KMS-11 (cell line): ENCODE results near the gene DOCK7.
"Not testable (repeated sequence)": the region's sequence is repeated elsewhere in the genome, so short reads cannot be mapped to it uniquely, and the experiment has no call there.

Experiments used
- H2AFZ ChIP-seq: fragments of 200-600 bp; sonication (generic); 2 replicates; pipeline ENCODE4 v1.6.1; 2016; ENCODE audit warnings: antibody characterized with exemption, mixed run types, low read depth
- H3K27ac ChIP-seq: fragments of 200-600 bp; sonication (generic); 2 replicates; pipeline ENCODE4 v1.6.1; 2016; ENCODE audit warnings: mild to moderate bottlenecking, mixed run types
- H3K27me3 ChIP-seq: fragments of 200-600 bp; sonication (generic); 2 replicates; pipeline ENCODE4 v1.6.1; 2017; ENCODE audit warnings: mild to moderate bottlenecking, low read depth, mixed run types, moderate library complexity; ENCODE audit not compliant: insufficient read depth
- H3K36me3 ChIP-seq: fragments of 200-600 bp; sonication (generic); 2 replicates; pipeline ENCODE4 v1.6.1; 2017; ENCODE audit warnings: mild to moderate bottlenecking, mixed run types; ENCODE audit not compliant: insufficient read depth
- H3K4me1 ChIP-seq: fragments of 200-600 bp; sonication (generic); 2 replicates; pipeline ENCODE4 v1.6.1; 2016; ENCODE audit warnings: mild to moderate bottlenecking, low read depth, mixed run types; ENCODE audit not compliant: poor library complexity, severe bottlenecking
- H3K4me2 ChIP-seq: fragments of 200-600 bp; sonication (generic); 2 replicates; pipeline ENCODE4 v1.7.0; 2016; ENCODE audit warnings: mild to moderate bottlenecking, mixed run types
- H3K4me3 ChIP-seq: fragments of 200-600 bp; sonication (generic); IDR thresholded peaks from 2 replicates; pipeline ENCODE4 v1.6.1; 2017; ENCODE audit warnings: low read depth, low read length, mixed read lengths; ENCODE audit not compliant: insufficient read depth
- H3K79me2 ChIP-seq: fragments of 200-600 bp; sonication (generic); 2 replicates; pipeline ENCODE4 v1.6.1; 2016; ENCODE audit warnings: low read depth, mixed run types; ENCODE audit not compliant: insufficient read depth
- H3K9ac ChIP-seq: fragments of 200-600 bp; sonication (generic); 2 replicates; pipeline ENCODE4 v1.6.1; 2016; ENCODE audit warnings: mild to moderate bottlenecking, mixed run types
- H4K20me1 ChIP-seq: fragments of 200-600 bp; sonication (generic); 2 replicates; pipeline ENCODE4 v1.6.1; 2016; ENCODE audit warnings: mild to moderate bottlenecking, mixed run types; ENCODE audit not compliant: insufficient read depth
- TF ChIP-seq, protein P1 (sequence below): fragments of 200-600 bp; sonication (generic); conservative IDR thresholded peaks from 2 replicates; pipeline ENCODE4 v1.6.1; 2017; ENCODE audit warnings: low read depth, mild to moderate bottlenecking, antibody characterized with exemption, low read length, moderate library complexity, mixed read lengths

The DOCK7 gene

DNA sequence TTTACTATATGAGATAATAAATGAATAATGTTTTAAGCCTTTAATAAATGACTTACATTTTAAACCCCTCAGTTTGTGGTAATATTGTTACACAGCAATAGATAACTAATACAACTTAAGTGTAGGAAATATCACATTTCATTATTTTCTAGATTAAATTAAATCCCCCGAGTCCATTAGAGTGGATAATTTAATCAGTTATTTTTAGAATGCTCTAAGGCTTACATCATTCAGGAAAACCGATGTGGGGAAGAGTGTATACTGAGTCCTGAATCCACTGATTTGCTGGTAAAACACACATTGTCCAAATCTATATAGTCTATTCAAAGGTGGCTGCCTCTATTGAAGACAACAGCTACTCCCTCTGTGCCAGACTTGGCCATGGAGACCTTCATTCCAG, 35.7 kb upstream of the DOCK7 start:
- TF ChIP-seq, protein P1, sequence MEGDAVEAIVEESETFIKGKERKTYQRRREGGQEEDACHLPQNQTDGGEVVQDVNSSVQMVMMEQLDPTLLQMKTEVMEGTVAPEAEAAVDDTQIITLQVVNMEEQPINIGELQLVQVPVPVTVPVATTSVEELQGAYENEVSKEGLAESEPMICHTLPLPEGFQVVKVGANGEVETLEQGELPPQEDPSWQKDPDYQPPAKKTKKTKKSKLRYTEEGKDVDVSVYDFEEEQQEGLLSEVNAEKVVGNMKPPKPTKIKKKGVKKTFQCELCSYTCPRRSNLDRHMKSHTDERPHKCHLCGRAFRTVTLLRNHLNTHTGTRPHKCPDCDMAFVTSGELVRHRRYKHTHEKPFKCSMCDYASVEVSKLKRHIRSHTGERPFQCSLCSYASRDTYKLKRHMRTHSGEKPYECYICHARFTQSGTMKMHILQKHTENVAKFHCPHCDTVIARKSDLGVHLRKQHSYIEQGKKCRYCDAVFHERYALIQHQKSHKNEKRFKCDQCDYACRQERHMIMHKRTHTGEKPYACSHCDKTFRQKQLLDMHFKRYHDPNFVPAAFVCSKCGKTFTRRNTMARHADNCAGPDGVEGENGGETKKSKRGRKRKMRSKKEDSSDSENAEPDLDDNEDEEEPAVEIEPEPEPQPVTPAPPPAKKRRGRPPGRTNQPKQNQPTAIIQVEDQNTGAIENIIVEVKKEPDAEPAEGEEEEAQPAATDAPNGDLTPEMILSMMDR, result no peak
- H3K27ac ChIP-seq, result no peak overlapping the region
- H2AFZ ChIP-seq, result no peak overlapping the region
- H3K27me3 ChIP-seq, result no peaks in the 10 kb centered on the region
- H3K4me2 ChIP-seq, result no peak overlapping the region
- no peaks in the 10 kb centered on the region for H3K36me3 ChIP-seq
- no peaks in the 10 kb centered on the region for H3K79me2 ChIP-seq
- H3K9ac ChIP-seq, result no peak overlapping the region
- H4K20me1 ChIP-seq, result no peaks in the 10 kb centered on the region
- H3K4me3 ChIP-seq, result no peak overlapping the region
- H3K4me1 ChIP-seq, result peaks cover 11% of the 10 kb centered on the region

DNA sequence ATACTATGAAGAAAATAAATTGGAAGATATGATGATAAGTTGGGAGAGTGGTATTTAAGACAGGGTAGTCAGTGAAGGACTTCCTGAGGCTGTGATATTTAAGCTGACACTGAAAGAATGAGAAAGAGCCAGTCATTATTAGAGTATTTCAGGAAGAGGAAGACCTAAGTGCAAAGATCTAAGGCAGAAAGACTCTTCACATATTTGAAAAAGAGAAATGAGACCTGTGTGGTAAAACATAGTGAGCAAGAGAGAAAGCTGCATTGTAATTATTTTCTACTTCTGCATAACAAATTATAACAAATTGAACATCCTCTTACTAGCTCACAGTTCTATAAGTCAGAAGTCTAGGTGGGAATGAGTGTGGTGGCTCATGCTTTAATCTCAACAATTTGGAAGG, 34.6 kb upstream of the DOCK7 start:
- Histone ChIP-seq H3K4me3 (no peak overlapping the region), H3K36me3 (no peaks in the 10 kb centered on the region), H3K27me3 (no peaks in the 10 kb centered on the region), H3K4me1 (peaks cover 11% of the 10 kb centered on the region), H3K9ac (no peak overlapping the region), H4K20me1 (no peaks in the 10 kb centered on the region), H3K27ac (no peak overlapping the region), H3K79me2 (no peaks in the 10 kb centered on the region), H2AFZ (no peak overlapping the region), H3K4me2 (no peak overlapping the region)
- TF ChIP-seq, protein P1, result no peak

DNA sequence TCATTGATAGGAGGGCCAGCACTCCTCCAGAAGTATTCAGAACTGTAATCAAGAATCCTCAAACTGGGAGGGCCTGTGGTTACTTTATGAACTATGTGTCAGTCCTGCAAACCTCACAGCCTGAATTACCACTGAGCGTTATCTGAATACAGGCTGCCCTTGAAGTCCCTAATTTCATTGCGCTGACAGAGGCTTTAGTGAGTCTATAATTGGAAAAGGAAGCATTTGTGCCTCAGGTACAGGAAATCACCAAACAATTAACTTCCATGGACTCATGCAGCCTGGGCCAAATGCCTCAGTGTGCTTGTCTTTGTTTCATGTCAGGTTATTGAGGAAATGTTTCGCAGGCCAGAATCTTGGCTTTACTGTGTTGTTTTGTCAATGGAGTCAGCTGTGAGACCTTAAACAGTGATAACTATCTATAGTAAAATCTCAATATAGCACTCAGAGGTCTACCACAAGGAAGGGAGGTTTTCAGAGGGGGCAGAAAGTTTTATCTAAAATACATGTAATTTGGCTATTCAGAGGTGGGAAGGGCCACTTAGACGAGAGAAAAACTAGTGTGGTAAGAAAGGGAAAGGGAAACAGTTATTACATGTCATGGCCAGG, 32.9 kb upstream of the DOCK7 start:
- Histone ChIP-seq H3K4me2 (no peak overlapping the region), H3K27me3 (no peaks in the 10 kb centered on the region), H3K4me3 (no peak overlapping the region), H2AFZ (no peak overlapping the region), H3K79me2 (no peaks in the 10 kb centered on the region), H3K4me1 (peaks cover 11% of the 10 kb centered on the region), H3K36me3 (no peaks in the 10 kb centered on the region), H3K9ac (no peak overlapping the region), H4K20me1 (no peaks in the 10 kb centered on the region), H3K27ac (no peak overlapping the region)
- TF ChIP-seq, protein P1, result no peak

DNA sequence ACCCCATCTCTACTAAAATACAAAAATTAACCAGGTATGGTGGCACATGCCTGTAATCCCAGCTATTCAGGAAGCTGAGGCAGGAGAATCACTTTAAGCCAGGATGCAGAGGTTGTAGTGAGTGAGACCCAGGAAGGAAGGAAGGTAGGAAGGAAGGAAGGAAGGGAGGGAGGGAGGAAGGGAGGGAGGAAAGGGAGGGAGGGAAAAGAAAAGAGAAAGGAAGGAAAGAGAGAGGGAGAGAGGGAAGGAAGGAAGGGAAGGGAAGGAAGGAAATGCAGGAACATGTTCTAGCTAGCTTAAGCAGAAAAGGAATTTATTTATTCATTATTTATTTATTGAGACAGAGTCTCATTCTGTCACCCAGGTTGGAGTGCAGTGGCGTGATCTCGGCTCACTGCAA, 30.2 kb upstream of the DOCK7 start:
- H2AFZ ChIP-seq, H4K20me1 ChIP-seq, H3K4me3 ChIP-seq, H3K27ac ChIP-seq, H3K27me3 ChIP-seq, H3K4me1 ChIP-seq, H3K4me2 ChIP-seq, H3K9ac ChIP-seq, H3K79me2 ChIP-seq, H3K36me3 ChIP-seq: not testable (repeated sequence)

DNA sequence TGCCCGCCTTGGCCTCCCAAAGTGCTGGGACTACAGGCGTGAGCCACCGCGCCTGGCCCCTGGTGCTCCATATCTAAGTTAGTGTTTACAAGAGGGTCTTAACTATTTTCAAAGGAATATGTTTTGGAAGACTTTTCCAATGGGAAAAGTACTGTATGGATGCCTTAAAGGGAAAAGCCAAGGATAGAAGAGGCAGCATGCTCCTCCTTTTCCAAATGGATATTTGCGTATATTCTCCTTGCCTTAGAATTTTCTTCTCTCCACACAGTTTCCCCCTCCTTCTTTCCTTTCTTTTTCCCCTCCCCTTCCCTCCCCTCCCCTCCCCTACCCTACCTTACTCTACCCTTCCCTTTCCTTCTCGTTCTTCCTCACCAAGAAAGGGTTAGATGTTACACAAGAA, 29.3 kb upstream of the DOCK7 start:
- Histone ChIP-seq H3K4me3 (no peak overlapping the region), H3K27ac (no peak overlapping the region), H3K4me2 (no peak overlapping the region), H3K9ac (no peak overlapping the region), H4K20me1 (no peaks in the 10 kb centered on the region), H3K36me3 (no peaks in the 10 kb centered on the region), H3K27me3 (no peaks in the 10 kb centered on the region), H2AFZ (no peak overlapping the region), H3K79me2 (no peaks in the 10 kb centered on the region), H3K4me1 (no peaks in the 10 kb centered on the region)
- TF ChIP-seq, protein P1, result no peak
